H9 (cell line): Measurements from ENCODE around the gene CDHR2. TPM values are rescaled to one million over a fixed set of nuclear protein-coding genes. Genes with fewer than 3 reads are reported as not detected.

ENCODE experiments used
- DNase-seq: peaks from one replicate; pipeline ENCODE4 v3.0.0-alpha.2; 2017
- H2AFZ ChIP-seq: one replicate; pipeline ENCODE4 v1.6.1; 2013; ENCODE audit warnings: mild to moderate bottlenecking, low read length, control low read depth, moderate library complexity
- H2AK5ac ChIP-seq: 2 replicates; pipeline ENCODE4 v1.6.1; 2013; ENCODE audit warnings: low read length, control low read depth, mixed read lengths; ENCODE audit not compliant: insufficient read length
- H2BK120ac ChIP-seq: one replicate; pipeline ENCODE4 v1.6.1; 2013; ENCODE audit warnings: low read depth, mild to moderate bottlenecking, low read length, control low read depth, inconsistent platforms; ENCODE audit not compliant: poor library complexity, severe bottlenecking
- H2BK12ac ChIP-seq: 2 replicates; pipeline ENCODE4 v1.6.1; 2013; ENCODE audit warnings: low read length, control low read depth, mixed read lengths, low read depth; ENCODE audit not compliant: insufficient read length
- H2BK15ac ChIP-seq: 2 replicates; pipeline ENCODE4 v1.6.1; 2013; ENCODE audit warnings: low read depth, low read length, control low read depth
- H2BK20ac ChIP-seq: one replicate; pipeline ENCODE4 v1.6.1; 2013; ENCODE audit warnings: low read depth, mild to moderate bottlenecking, low read length, control low read depth, inconsistent platforms; ENCODE audit not compliant: poor library complexity, severe bottlenecking
- H2BK5ac ChIP-seq: 2 replicates; pipeline ENCODE4 v1.6.1; 2013; ENCODE audit warnings: low read length, control low read depth, mixed read lengths; ENCODE audit not compliant: insufficient read length
- H3K14ac ChIP-seq: 2 replicates; pipeline ENCODE4 v1.6.1; 2013; ENCODE audit warnings: low read length, control low read depth; ENCODE audit not compliant: insufficient read depth
- H3K18ac ChIP-seq: 2 replicates; pipeline ENCODE4 v1.6.1; 2013; ENCODE audit warnings: low read depth, mild to moderate bottlenecking, mixed read lengths, low read length, control low read depth; ENCODE audit not compliant: insufficient read length
- H3K23ac ChIP-seq: 2 replicates; pipeline ENCODE4 v1.6.1; 2013; ENCODE audit warnings: low read length, control low read depth, mixed read lengths, low read depth; ENCODE audit not compliant: insufficient read length
- H3K23me2 ChIP-seq: 2 replicates; pipeline ENCODE4 v1.6.1; 2013; ENCODE audit warnings: low read depth, mild to moderate bottlenecking, mixed read lengths, low read length, control low read depth; ENCODE audit not compliant: insufficient read length, poor library complexity, severe bottlenecking
- H3K27ac ChIP-seq: 2 replicates; pipeline ENCODE4 v1.5.1; 2013; ENCODE audit warnings: low read length, control low read depth, mixed read lengths, low read depth; ENCODE audit not compliant: insufficient read length
- H3K27me3 ChIP-seq: 2 replicates; pipeline ENCODE4 v1.6.1; 2013; ENCODE audit warnings: low read length, control low read depth, inconsistent platforms; ENCODE audit not compliant: insufficient read depth
- H3K4ac ChIP-seq: 2 replicates; pipeline ENCODE4 v1.6.1; 2013; ENCODE audit warnings: low read depth, mild to moderate bottlenecking, control low read depth, inconsistent platforms, low read length, moderate library complexity
- H3K4me1 ChIP-seq: 2 replicates; pipeline ENCODE4 v1.6.1; 2013; ENCODE audit warnings: low read length, control low read depth, inconsistent platforms; ENCODE audit not compliant: insufficient read depth
- H3K4me2 ChIP-seq: 2 replicates; pipeline ENCODE4 v1.6.1; 2013; ENCODE audit warnings: low read length, control low read depth, mixed read lengths; ENCODE audit not compliant: insufficient read length, insufficient read depth
- H3K56ac ChIP-seq: 2 replicates; pipeline ENCODE4 v1.6.1; 2013; ENCODE audit warnings: low read depth, mild to moderate bottlenecking, mixed read lengths, low read length, control low read depth; ENCODE audit not compliant: insufficient read length
- H3K79me1 ChIP-seq: 2 replicates; pipeline ENCODE4 v1.6.1; 2013; ENCODE audit warnings: low read depth, mild to moderate bottlenecking, moderate library complexity, low read length, control low read depth, inconsistent platforms; ENCODE audit not compliant: insufficient read depth, poor library complexity, severe bottlenecking
- H3K79me2 ChIP-seq: 2 replicates; pipeline ENCODE4 v1.6.1; 2013; ENCODE audit warnings: low read length, control low read depth, inconsistent platforms; ENCODE audit not compliant: insufficient read depth
- H3K9ac ChIP-seq: 2 replicates; pipeline ENCODE4 v1.6.1; 2013; ENCODE audit warnings: low read length, control low read depth, mixed read lengths; ENCODE audit not compliant: insufficient read length; ENCODE audit errors: extremely low read depth
- H3K9me3 ChIP-seq: one replicate; pipeline ENCODE4 v1.6.1; 2013; ENCODE audit warnings: low read depth, low read length, inconsistent platforms; ENCODE audit not compliant: control insufficient read depth
- H3T11ph ChIP-seq: one replicate; pipeline ENCODE4 v1.6.1; 2013; ENCODE audit warnings: mild to moderate bottlenecking, low read length, control low read depth, inconsistent platforms
- H4K20me1 ChIP-seq: one replicate; pipeline ENCODE4 v1.6.1; 2013; ENCODE audit not compliant: control insufficient read depth, insufficient read length, insufficient read depth
- H4K5ac ChIP-seq: 2 replicates; pipeline ENCODE4 v1.6.1; 2013; ENCODE audit warnings: low read depth, mild to moderate bottlenecking, mixed read lengths, low read length, control low read depth; ENCODE audit not compliant: insufficient read length
- H4K8ac ChIP-seq: replicated peaks from 2 replicates; pipeline ENCODE4 v1.6.1; 2013; ENCODE audit warnings: low read length, control low read depth, mixed read lengths, low read depth; ENCODE audit not compliant: insufficient read length
- H4K91ac ChIP-seq: 2 replicates; pipeline ENCODE4 v1.6.1; 2013; ENCODE audit warnings: low read depth, mild to moderate bottlenecking, moderate library complexity, mixed read lengths, low read length, control low read depth; ENCODE audit not compliant: insufficient read length
- H3K27ac Mint-ChIP-seq, 3 experiments: 2 replicates in 2 of 3; 3 replicates in 1 of 3; pipeline ENCODE4 v1.8.0; 2020 to 2021; ENCODE audit warnings: mixed read lengths in 3 of 3, mild to moderate bottlenecking in 1 of 3, moderate library complexity in 1 of 3
- H3K27me3 Mint-ChIP-seq: 2 replicates; pipeline ENCODE4 v1.8.0; 2021; ENCODE audit warnings: low read depth, mild to moderate bottlenecking, moderate library complexity, mixed read lengths
- H3K36me3 Mint-ChIP-seq, 3 experiments: 2 replicates in 2 of 3; 3 replicates in 1 of 3; pipeline ENCODE4 v1.8.0; 2020 to 2021; ENCODE audit warnings: low read depth in 3 of 3, mixed read lengths in 3 of 3; ENCODE audit not compliant: insufficient read depth in 1 of 3
- H3K4me1 Mint-ChIP-seq, 2 experiments: 2 replicates each; pipeline ENCODE4 v1.8.0; 2020; ENCODE audit warnings: mixed read lengths in 2 of 2
- H3K4me3 Mint-ChIP-seq, 2 experiments: 2 replicates in 1 of 2; 3 replicates in 1 of 2; pipeline ENCODE4 v1.8.0; 2020 to 2021; ENCODE audit warnings: mild to moderate bottlenecking in 2 of 2, mixed read lengths in 2 of 2, moderate library complexity in 1 of 2
- H3K9me3 Mint-ChIP-seq, 2 experiments: 2 replicates in 1 of 2; 3 replicates in 1 of 2; pipeline ENCODE4 v1.8.0; 2020; ENCODE audit warnings: mild to moderate bottlenecking in 2 of 2, mixed read lengths in 2 of 2, moderate library complexity in 1 of 2
- WGBS: extraction: QIAGEN DNeasy Blood & Tissue Kit; methylation state at CpG from one replicate; pipeline ENCODE4 v1.1.7; 2013; ENCODE audit warnings: missing lambda C conversion rate, low lambda C conversion rate, mixed read lengths; ENCODE audit not compliant: insufficient read length; ENCODE audit errors: extremely low coverage; 5-methylcytosine and 5-hydroxymethylcytosine counted together
- total RNA-seq: library from RNA; stranded (reverse); gene quantifications from 2 replicates; pipeline ENCODE4 v1.2.1, GENCODE V29; 2021
- TF ChIP-seq, protein P1 (sequence below): fragments of 200-600 bp; sonication (generic); conservative IDR thresholded peaks from 3 replicates; pipeline ENCODE4 v1.8.0; 2021; ENCODE audit warnings: antibody characterized with exemption, mild to moderate bottlenecking

Gene CDHR2
- total RNA-seq, 1 experiment from 2014 or later: 0.90 TPM

DNA sequence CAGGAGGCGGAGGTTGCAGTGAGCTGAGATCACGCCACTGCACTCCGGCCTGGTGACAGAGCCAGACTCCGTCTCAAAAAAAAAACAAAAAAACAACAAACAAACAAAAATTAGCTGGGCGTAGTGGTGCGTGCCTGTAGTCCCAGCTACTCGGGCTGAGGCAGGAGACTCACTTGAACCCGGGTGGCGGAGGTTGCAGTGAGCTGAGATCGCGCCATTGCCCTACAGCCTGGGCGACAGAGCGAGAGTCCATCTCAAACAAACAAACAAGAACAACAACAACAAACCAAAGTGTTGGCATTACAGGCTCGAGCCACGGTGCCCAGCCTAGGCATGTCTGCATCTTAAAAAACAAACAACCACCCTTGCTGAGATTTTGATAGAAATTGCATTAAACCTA, 24.2 kb upstream of the CDHR2 start:
- Mint-ChIP-seq H3K27me3 (peaks cover 3% of the 10 kb centered on the region), H3K36me3 (peaks cover 11 to 38% (median 34%) of the 10 kb centered on the region in 3 experiments; a peak in 6 of 7 replicates), H3K27ac (peak overlapping the region in 2 of 3 experiments; percentile 65 to 86; a peak in 3 of 7 replicates), H3K4me3 (no peak overlapping the region), H3K4me1 (peaks cover 11 to 13% of the 10 kb centered on the region in 2 experiments), H3K9me3 (no peaks in the 10 kb centered on the region)
- Histone ChIP-seq H3K23me2 (no peaks in the 10 kb centered on the region), H3T11ph (no peak overlapping the region), H2BK5ac (no peak overlapping the region), H2AFZ (no peak overlapping the region), H2BK12ac (no peak overlapping the region), H3K18ac (no peak overlapping the region), H2BK120ac (no peak overlapping the region), H3K23ac (no peak overlapping the region), H2BK15ac (no peak overlapping the region), H4K20me1 (no peaks in the 10 kb centered on the region), H4K91ac (no peak overlapping the region), H3K4ac (no peak overlapping the region), H3K27ac (no peak overlapping the region), H3K4me1 (no peaks in the 10 kb centered on the region), H3K27me3 (no peaks in the 10 kb centered on the region), H2BK20ac (no peak overlapping the region), H3K4me2 (no peak overlapping the region), H3K9ac (no peak overlapping the region), H2AK5ac (no peak overlapping the region), H3K14ac (no peak overlapping the region), H3K9me3 (no peaks in the 10 kb centered on the region), H3K79me2 (no peaks in the 10 kb centered on the region), H3K56ac (no peak overlapping the region), H4K5ac (no peak overlapping the region), H4K8ac (no peak overlapping the region), H3K79me1 (no peaks in the 10 kb centered on the region)
- WGBS: no CpG with 5 or more reads among the region's 15 CpGs
- no peak for DNase-seq
- TF ChIP-seq, protein P1, sequence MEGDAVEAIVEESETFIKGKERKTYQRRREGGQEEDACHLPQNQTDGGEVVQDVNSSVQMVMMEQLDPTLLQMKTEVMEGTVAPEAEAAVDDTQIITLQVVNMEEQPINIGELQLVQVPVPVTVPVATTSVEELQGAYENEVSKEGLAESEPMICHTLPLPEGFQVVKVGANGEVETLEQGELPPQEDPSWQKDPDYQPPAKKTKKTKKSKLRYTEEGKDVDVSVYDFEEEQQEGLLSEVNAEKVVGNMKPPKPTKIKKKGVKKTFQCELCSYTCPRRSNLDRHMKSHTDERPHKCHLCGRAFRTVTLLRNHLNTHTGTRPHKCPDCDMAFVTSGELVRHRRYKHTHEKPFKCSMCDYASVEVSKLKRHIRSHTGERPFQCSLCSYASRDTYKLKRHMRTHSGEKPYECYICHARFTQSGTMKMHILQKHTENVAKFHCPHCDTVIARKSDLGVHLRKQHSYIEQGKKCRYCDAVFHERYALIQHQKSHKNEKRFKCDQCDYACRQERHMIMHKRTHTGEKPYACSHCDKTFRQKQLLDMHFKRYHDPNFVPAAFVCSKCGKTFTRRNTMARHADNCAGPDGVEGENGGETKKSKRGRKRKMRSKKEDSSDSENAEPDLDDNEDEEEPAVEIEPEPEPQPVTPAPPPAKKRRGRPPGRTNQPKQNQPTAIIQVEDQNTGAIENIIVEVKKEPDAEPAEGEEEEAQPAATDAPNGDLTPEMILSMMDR: no peak
